Endothelial cell of hepatic sinusoid (primary cell): Measurements from ENCODE around the gene GALNT16.

ENCODE experiments used
- in situ Hi-C: cut with HindIII; loops from 2 replicates; pipeline ENCODE4 v1.10.0; 2017; ENCODE audit warnings: low sequenced_read_pairs

GALNT16 gene

GRCh38 chr14:69281450-69282169, 21.7 kb downstream of the GALNT16 start:
- in situ Hi-C loops = no loop called here

DNA sequence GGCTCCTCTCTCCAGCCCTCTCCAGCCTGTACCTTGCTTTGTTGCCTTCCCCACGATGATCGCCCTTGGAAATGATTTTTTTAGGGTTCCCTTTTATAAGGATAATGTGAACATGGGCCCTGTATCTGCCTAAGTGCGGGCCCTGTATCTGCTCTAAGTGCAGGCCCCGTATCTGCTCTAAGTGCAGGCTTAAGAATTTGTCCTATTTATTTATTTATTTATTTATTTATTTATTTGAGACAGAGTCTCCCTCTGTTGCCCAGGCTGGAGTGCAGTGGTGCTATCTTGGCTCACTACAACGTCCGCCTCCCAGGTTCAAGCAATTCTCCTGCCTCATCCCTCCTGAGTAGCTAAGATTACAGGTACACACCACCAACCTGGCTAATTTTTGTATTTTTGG, 22.5 kb downstream of the GALNT16 start:
- in situ Hi-C loops = no loop called here

GRCh38 chr14:69284170-69284569, 24.2 kb downstream of the GALNT16 start:
- in situ Hi-C loops = no loop called here

- in situ Hi-C loops = no loop called here
Observed at GRCh38 chr14:69285661-69286255, 25.8 kb downstream of the GALNT16 start.

- in situ Hi-C loops = no loop called here
Observed at GRCh38 chr14:69287098-69288010, 27.4 kb downstream of the GALNT16 start.

GRCh38 chr14:69288011-69288771, 28.2 kb downstream of the GALNT16 start:
- in situ Hi-C loops = no loop called here

GRCh38 chr14:69288956-69289705, 29.2 kb downstream of the GALNT16 start:
- in situ Hi-C loops = no loop called here

DNA sequence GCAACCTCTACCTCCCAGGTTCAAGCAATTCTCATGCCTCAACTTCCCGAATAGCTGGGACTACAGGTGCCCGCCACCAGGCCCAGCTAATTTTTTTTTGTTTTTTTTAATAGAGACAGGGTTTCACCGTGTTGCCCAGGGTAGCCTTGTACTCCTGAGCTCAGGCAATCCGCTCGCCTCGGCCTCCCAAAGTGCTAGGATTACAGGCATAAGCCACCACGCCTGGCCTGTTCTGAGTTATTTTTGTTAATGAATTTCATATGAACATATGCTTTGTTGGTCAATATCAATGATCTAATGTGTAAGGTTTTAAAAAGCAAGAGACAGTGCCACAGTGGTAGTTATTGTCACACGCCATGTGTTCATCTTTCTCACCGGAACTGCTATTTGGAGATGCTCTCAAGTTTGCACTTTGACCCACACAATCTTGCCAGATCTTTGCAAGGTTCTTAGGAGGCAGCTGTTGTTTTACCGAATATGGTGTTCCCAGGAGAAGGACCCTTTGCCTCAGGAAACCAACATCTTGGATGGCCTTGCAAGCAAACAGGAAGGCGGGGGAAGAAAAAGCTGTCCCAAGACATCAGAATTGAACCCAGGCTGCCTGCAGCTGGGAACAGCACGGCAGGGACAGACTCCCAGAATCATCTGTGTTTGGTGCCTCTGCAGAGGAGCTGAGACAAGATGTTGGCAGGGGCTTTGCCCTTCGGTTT, 30.0 kb downstream of the GALNT16 start:
- in situ Hi-C loops = loop anchor here (5.0 kb wide), 3 partner anchors 52 to 173 kb away; no protein-coding TSS in a partner anchor

- in situ Hi-C loops = loop anchor here (5.0 kb wide), 3 partner anchors 51 to 174 kb away; no protein-coding TSS in a partner anchor
Observed at GRCh38 chr14:69290881-69291280, 30.9 kb downstream of the GALNT16 start.

GRCh38 chr14:69291396-69291795, 31.4 kb downstream of the GALNT16 start:
- in situ Hi-C loops = loop anchor here (5.0 kb wide), 3 partner anchors 51 to 174 kb away; no protein-coding TSS in a partner anchor

DNA sequence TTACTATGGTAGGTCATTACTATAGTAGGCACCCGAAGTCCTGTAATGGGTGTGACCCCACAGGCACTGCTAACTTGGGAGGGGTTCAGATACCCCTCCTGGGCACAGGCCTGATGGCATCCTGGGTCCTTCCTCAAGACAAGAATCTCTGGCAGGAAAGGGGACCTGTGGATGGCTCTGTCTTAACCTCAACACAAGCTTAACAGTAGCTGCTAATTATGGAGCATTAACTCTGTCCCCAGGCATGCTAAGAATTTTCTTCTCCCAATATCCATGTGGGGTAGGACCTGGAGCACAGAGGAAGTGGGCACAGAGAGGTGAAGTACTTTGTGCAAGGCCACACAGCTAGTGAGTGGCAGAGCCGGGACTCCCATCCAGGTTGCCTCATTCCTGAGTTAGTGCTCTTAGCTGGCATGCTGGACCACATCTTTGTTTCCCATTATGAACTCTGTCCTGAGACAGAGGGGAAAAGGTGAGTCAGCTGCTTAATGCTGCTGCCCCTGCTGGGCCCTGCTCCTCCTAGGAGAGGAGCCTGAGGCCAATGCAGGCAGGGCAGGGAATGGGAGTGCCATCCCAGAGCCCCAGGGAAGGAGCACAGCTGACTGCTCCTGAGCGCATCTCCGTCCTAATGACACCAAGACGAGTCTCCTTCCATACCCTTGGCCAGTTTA, 32.1 kb downstream of the GALNT16 start:
- in situ Hi-C loops = loop anchor here (5.0 kb wide), 3 partner anchors 50 to 175 kb away; no protein-coding TSS in a partner anchor

GRCh38 chr14:69298131-69299071, 38.4 kb downstream of the GALNT16 start:
- in situ Hi-C loops = no loop called here

DNA sequence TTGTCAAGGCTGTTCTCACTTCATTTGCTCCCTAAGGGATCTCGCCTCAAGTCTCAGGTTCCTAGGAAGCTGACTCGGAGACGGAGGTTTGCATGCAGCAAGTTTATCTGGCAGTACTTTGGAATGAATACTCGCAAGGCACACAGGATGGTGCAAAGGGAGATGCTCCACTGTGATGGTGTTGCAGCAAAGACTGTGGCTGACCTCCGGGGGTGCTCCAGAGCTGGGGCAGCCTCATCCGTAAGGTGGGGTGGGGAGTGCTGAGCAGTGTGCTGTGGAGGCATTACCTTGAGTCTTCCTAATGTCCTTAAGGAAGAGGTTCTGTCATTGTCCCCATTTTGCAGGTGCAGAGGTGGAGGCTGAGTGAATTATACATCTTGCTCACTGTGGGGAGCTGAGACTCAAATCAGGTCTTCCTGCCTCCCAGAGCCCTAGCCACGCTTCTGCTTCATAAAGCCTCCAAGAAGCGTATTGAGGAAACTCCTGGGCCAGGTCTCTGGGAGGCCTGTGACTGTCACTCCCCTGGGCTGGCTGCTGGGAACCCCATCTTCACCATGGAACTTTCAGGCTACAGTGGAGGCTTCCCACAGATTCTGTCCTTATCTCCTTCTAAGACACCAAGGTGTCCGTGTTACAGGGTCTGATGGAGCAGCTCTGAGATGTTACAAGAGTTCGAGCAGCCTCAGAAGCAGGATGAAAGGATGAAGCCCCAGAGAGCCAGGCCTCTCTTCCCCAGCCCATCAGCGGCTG, 39.5 kb downstream of the GALNT16 start:
- in situ Hi-C loops = no loop called here

GRCh38 chr14:69300601-69301221, 40.8 kb downstream of the GALNT16 start:
- in situ Hi-C loops = no loop called here

DNA sequence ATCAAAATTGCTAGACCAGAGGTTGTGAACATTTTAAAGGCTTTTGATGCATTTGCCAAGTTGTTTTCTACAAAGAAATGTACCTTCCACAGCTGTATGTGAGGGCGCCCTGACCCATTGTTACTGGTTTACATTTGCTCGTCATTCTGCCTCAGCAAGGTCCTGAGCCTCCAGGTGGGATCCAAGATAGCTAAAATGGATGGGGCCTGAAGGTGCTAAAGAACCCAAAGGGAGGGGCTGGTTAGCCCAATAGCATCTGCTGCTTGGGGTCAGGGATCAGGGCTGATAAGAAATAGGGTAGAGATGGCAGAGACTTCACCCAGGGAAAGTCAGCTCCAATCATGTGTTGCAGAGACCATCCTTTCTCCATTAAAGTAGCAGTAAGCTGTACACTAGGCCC, 43.1 kb downstream of the GALNT16 start:
- in situ Hi-C loops = no loop called here

DNA sequence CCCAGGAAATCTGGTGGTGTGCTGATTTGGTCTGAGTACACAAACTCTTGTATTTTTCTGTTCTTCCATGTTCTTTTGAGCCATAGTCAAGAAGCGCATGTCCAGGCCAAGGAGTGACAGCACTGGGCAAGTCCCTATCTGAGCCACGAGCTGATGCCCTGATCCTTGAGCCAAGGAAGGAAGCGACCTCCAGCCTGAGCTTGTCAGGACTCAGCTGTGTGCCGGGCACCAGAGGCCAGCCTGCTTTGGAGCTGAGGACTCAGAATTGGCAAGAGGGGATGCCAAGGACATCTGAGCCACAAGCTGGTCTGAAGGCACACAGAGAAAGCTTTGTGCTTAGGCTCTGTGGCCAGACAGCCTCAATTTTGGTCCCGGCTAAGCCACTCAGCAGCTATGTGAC, 52.6 kb downstream of the GALNT16 start:
- in situ Hi-C loops = no loop called here
